Psoas muscle (tissue), 8 donors: ENCODE measurements around the gene SH3GL2. TPM values are rescaled to one million over a fixed set of nuclear protein-coding genes. Genes with fewer than 3 reads are reported as not detected.
"Not testable (repeated sequence)": the region's sequence is repeated elsewhere in the genome, so short reads cannot be mapped to it uniquely, and the experiment has no call there.

Experiments used
- ATAC-seq, 4 donors: fragments of 200-7000 bp; cut with Tn5 transposase; one replicate each; pipeline ENCODE4 v1.9.1; 2020; ENCODE audit warnings: moderate library complexity in 3 of 4, mild to moderate bottlenecking in 2 of 4
- DNase-seq, 2 donors: peaks; one replicate each; pipeline ENCODE4 v3.0.0-alpha.2; 2020
- H3K27ac ChIP-seq: fragments of 200-600 bp; one replicate; pipeline ENCODE4 v1.8.0; 2022
- H3K27me3 ChIP-seq, 3 donors: fragments of 200-600 bp in 1 of 3; one replicate each; pipeline versions ENCODE4 v1.6.1 to v1.8.0; 2013 to 2022; ENCODE audit warnings: low read length in 2 of 3, mild to moderate bottlenecking in 2 of 3, moderate library complexity in 1 of 3; ENCODE audit not compliant: insufficient read depth in 3 of 3
- H3K36me3 ChIP-seq, 2 donors: fragments of 200-600 bp in 1 of 2; one replicate each; pipeline versions ENCODE4 v1.6.1 to v1.8.0; 2013 to 2022; ENCODE audit warnings: low read depth in 1 of 2, mild to moderate bottlenecking in 1 of 2, moderate library complexity in 1 of 2; ENCODE audit not compliant: insufficient read depth in 1 of 2
- H3K4me1 ChIP-seq: fragments of 200-600 bp; one replicate; pipeline ENCODE4 v1.8.0; 2022
- H3K4me3 ChIP-seq: fragments of 200-600 bp; one replicate; pipeline ENCODE4 v1.8.0; 2022; ENCODE audit warnings: mild to moderate bottlenecking
- H3K9me3 ChIP-seq: fragments of 200-600 bp; one replicate; pipeline ENCODE4 v1.8.0; 2022
- WGBS, 3 donors: extraction: QIAGEN DNeasy Blood & Tissue Kit; methylation state at CpG; one replicate each; pipeline versions ENCODE4 v1.1.6 to v1.1.7; 2013; 5-methylcytosine and 5-hydroxymethylcytosine counted together
- intact Hi-C, 2 donors: fragments of 100-400 bp; cut with DNase I; formaldehyde crosslinking; loops; one replicate each; pipeline versions ENCODE4 v1.11.0 to v1.14.2; 2022
- polyA plus RNA-seq, 3 donors: library from polyadenylated mRNA; stranded (reverse); fragments of 200-250 nt; gene quantifications; one replicate each; pipeline ENCODE4 v1.2.3, GENCODE V29; 2013
- total RNA-seq, 4 donors: library from RNA; stranded (reverse); fragmentation: NEBNext Ultra II Directional in 2 of 4; extraction: Animal tissue kit (Norgen Biotek cat#: 25700) in 2 of 4; gene quantifications; one replicate each; pipeline versions ENCODE4 v1.2.1 to v1.2.4, GENCODE V29; 2021 to 2023
- TF ChIP-seq, protein P1 (sequence below): fragments of 200-600 bp; IDR thresholded peaks from one replicate; pipeline ENCODE4 v1.8.0; 2022; ENCODE audit warnings: antibody characterized with exemption
- donor health status: healthy with polysubstance abuse.
- donor health status: DM: no; HTN: no; CAD: no; lungs with moderate emphysema.
- donor health status: Bipolar disorder and iron deficiency.
- donor health status: healthy.
- donor health status: DM: yes; HTN: yes; CAD: no.
- donor health status: DM: no; HTN: no; CAD: no.
- donor health status: DM: no; HTN: no; CAD: no.
- donor health status: DM: yes; HTN: yes; CAD: no.

SH3GL2 gene
- total and polyA plus RNA-seq, 7 donors: 0.08 TPM; not detected in 6

DNA sequence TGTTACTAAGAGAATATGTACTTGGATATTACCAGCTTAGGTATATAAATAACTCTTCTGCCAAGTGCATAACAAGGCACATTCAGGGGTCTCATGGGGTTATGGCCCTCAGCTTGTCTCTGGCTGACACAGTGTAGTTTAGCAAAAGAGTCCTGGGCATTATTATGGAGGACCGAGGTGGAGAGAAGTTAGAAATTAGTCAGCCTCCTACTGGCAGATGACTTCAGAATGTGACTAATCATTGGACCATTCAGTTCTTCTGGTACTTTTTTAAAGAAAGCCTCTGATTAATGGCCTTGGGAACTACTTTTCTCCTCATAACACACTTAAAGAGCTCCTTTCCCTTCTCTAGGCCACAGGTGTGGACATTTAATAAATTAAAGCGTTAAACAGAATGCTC is 178.9 kb downstream of the SH3GL2 start:
- no peaks in the 10 kb centered on the region for H3K27me3 ChIP-seq
- no peaks in the 10 kb centered on the region for H3K4me1 ChIP-seq
- H3K4me3 ChIP-seq: no peak overlapping the region
- no peak for ATAC-seq
- WGBS, 3 donors: 76 to 89% (median 86%) methylated on average over 2 of the region's 2 CpGs
- H3K27ac ChIP-seq: no peak overlapping the region
- intact Hi-C loops: loop anchor here in 1 of 2 donors (10.0 kb wide), 1 partner anchor 53 kb away; no protein-coding TSS in a partner anchor
- H3K9me3 ChIP-seq: no peaks in the 10 kb centered on the region
- no peak for DNase-seq
- TF ChIP-seq, protein P1, sequence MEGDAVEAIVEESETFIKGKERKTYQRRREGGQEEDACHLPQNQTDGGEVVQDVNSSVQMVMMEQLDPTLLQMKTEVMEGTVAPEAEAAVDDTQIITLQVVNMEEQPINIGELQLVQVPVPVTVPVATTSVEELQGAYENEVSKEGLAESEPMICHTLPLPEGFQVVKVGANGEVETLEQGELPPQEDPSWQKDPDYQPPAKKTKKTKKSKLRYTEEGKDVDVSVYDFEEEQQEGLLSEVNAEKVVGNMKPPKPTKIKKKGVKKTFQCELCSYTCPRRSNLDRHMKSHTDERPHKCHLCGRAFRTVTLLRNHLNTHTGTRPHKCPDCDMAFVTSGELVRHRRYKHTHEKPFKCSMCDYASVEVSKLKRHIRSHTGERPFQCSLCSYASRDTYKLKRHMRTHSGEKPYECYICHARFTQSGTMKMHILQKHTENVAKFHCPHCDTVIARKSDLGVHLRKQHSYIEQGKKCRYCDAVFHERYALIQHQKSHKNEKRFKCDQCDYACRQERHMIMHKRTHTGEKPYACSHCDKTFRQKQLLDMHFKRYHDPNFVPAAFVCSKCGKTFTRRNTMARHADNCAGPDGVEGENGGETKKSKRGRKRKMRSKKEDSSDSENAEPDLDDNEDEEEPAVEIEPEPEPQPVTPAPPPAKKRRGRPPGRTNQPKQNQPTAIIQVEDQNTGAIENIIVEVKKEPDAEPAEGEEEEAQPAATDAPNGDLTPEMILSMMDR: no peak
- no peaks in the 10 kb centered on the region for H3K36me3 ChIP-seq

DNA sequence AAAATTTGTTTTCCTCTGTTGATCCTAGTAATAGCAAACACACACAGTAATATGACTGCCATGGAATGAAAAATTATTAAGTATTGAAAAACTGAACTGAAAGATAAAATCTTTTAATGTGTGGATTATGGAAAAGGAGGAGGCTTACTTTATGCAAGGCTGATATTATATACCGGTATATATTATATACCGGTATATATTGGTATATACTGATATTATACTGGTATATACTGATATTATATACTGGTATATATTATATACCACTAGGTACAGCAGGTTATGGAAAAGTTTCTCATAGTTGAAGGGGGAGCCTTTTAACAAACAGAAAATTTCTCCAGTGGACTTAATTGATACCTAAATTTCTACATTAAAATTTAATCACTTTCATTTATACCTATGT is 181.4 kb downstream of the SH3GL2 start:
- DNase-seq (no peak), ATAC-seq (no peak)
- no peak overlapping the region for H3K27ac ChIP-seq
- no peaks in the 10 kb centered on the region for H3K27me3 ChIP-seq
- H3K4me3 ChIP-seq: no peak overlapping the region
- H3K36me3 ChIP-seq: no peaks in the 10 kb centered on the region
- intact Hi-C loops: no loop called here
- TF ChIP-seq, protein P1: no peak
- no peaks in the 10 kb centered on the region for H3K9me3 ChIP-seq
- H3K4me1 ChIP-seq: no peaks in the 10 kb centered on the region
- 96 to 99% (median 97%) methylated on average over 2 of the region's 2 CpGs for WGBS, 3 donors

DNA sequence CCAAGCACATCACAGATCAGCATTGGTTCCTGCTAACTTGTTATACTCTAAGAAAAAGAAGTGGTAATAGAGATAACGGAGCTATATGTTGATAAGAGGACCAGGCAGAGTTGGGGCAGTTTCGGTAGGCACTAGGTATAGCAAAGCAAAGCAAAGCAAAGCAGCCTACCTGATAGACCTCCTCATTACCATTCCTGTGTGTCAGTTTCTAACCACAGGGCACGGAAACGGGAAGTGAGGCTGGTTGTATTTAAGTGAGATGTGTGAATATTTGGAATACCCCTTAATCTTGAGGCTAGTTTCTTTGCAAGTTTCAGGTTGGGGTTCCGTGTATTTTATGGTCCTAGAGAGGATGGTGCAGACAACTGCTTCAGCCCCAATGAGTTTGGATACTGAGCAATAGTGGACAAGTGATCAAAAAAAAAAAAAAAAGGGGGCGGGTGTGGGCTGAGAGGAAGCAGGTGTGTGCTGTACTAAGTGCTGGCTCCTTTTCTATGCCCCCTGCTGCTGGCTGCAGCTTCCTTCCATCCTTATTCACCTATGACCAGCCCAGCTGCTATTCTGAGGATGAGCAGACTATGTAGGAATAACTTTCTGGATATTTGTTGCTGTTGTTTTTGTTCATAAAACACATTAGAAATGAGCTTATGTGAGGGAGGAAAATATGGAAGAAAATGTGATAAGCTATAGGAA is 183.3 kb downstream of the SH3GL2 start:
- 63 to 73% (median 68%) methylated on average over 6 of the region's 6 CpGs for WGBS, 3 donors
- TF ChIP-seq, protein P1: no peak
- no peaks in the 10 kb centered on the region for H3K27me3 ChIP-seq
- DNase-seq (no peak), ATAC-seq (no peak)
- no peak overlapping the region for H3K4me3 ChIP-seq
- H3K36me3 ChIP-seq: no peaks in the 10 kb centered on the region
- no peak overlapping the region for H3K27ac ChIP-seq
- no peaks in the 10 kb centered on the region for H3K9me3 ChIP-seq
- intact Hi-C loops: no loop called here
- no peaks in the 10 kb centered on the region for H3K4me1 ChIP-seq

DNA sequence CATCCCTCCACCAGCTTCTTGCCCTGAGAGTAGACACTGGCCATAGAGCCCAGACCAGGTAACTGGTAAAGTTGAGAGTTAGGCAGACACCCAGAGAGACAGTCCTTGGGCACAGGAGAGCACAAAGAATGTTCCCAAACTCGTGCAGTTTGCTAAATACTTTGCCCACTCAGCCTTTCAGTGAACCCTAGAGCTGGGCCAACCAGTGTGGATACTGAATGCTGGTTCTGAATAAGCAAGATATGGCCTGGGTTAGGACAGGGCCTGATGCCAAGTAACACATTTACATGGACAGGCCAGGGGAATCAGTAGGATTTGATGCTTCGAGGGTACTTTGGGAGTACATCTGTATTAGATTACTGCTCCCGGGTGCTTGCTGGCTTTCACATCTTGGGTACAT is 185.4 kb downstream of the SH3GL2 start:
- no peaks in the 10 kb centered on the region for H3K27me3 ChIP-seq
- no peaks in the 10 kb centered on the region for H3K9me3 ChIP-seq
- H3K4me3 ChIP-seq: no peak overlapping the region
- no peaks in the 10 kb centered on the region for H3K36me3 ChIP-seq
- no peak overlapping the region for H3K27ac ChIP-seq
- WGBS, 3 donors: 32 to 57% (median 51%) methylated on average over 1 to 3 of the region's 3 CpGs
- DNase-seq: no peak
- no peak for ATAC-seq
- no peaks in the 10 kb centered on the region for H3K4me1 ChIP-seq
- TF ChIP-seq, protein P1: no peak
- intact Hi-C loops: no loop called here

DNA sequence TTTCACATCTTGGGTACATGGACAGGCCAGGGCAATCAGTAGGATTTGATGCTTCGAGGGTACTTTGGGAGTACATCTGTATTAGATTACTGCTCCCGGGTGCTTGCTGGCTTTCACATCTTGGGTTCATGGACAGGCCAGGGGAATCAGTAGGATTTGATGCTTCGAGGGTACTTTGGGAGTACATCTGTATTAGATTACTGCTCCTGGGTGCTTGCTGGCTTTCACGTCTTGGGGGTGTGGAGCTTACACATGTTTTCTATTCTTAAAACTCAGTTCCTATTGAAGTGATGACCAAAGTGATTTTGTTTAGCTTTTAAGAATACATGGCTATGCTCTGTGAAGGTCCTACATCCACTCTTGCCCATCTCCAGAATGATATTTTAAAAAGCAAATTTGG is 186.3 kb downstream of the SH3GL2 start:
- intact Hi-C loops, H3K9me3 ChIP-seq, ATAC-seq, H3K27me3 ChIP-seq, H3K4me1 ChIP-seq, DNase-seq, H3K4me3 ChIP-seq, H3K27ac ChIP-seq, H3K36me3 ChIP-seq: not testable (repeated sequence)
- WGBS, 3 donors: 28 to 49% (median 32%) methylated on average over 3 to 4 of the region's 4 CpGs
